ENCODE results near the gene F2RL3.

Gene F2RL3

DNA sequence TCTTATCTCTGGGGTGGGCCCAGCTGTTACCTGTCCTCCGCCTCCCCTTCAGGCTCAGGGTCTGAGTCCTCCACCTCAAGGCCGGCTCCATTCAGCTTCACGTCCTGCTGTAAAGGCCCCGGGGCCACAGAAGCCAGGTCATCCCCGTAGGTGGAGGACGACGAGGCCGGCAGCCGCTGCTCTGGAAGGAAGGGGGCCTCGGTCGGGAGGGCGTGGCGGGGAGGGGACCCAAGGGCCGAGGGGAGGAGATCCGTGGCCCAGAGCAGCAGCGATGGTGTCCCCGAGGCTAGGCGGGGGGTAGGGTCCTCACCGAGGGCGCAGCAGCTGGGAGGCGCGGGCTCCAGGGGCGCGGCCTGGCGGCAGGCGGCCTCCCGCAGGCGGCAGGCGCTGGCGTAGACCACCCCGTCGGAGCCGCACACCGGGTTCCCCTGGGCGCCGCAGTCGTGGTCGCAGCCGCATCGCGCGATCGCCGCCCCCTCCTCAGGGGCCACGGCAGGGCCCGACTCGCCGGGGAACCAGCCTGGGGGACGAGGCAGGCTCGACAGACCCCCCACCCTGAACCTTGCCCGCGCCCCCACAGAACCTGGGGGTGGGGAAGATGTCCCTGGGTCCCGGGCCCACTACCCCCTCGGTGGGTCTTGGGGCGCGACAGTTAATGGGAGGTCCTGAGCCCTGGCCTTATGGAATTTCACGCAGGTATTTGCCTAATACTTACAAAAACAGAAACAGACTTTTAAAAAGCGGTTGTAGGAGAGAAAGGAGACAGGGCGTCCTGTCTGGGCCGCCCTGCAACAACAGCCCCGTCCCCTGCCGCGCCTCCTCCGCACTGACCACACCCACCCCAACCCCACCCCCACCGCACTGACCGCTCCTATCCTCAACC is 7.6 kb downstream of the F2RL3 start:
- TF ChIP-seq CTCF (conservative IDR thresholded peaks at IDR 0.05; ENCODE audit: low read depth), result no peak
- ChIA-PET CTCF (interaction anchor here (0.8 kb wide), 1 partner anchor 12 kb away, joined by 3 read pairs; no protein-coding TSS in a partner anchor), POLR2A (ENCODE audit: low non-redundant PET) (interaction anchor here (0.6 kb wide), 1 partner anchor 46 kb away, joined by 4 read pairs; no protein-coding TSS in a partner anchor)
- peak overlapping the region; percentile 67 for H3K27ac ChIP-seq
- DNase-seq (ENCODE audit: low spot score), result no peak

- ChIA-PET POLR2A (ENCODE audit: low non-redundant PET) (no interaction called here), CTCF (interaction anchor here (0.7 kb wide), 1 partner anchor 272 kb away, joined by 11 read pairs; no protein-coding TSS in a partner anchor)
- TF ChIP-seq CTCF (conservative IDR thresholded peaks at IDR 0.05; ENCODE audit: low read depth), result no peak
- peak overlapping the region; percentile 67 for H3K27ac ChIP-seq
- DNase-seq (ENCODE audit: low spot score), result peak; percentile 99
Observed at GRCh38 chr19:16897029-16897855, 8.4 kb downstream of the F2RL3 start.

DNA sequence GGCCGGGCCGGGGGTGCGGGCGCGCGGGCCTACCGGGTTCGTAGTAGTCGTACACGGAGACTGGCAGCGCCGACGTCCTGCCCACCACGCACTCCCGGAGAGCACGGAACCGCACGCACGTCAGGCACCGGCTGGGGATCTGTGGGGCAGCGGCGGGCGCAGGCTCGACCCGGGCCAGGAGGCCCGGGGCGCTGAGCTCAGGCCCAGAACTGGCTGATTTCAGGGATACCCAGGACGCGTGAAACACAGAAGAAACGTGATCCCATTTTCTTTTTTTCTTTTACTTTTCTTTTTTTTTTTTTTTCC is 9.0 kb downstream of the F2RL3 start:
- ChIA-PET CTCF (interaction anchor here (0.7 kb wide), 1 partner anchor 271 kb away, joined by 11 read pairs; no protein-coding TSS in a partner anchor), POLR2A (ENCODE audit: low non-redundant PET) (interaction anchor here (0.6 kb wide), 1 partner anchor 197 kb away, joined by 3 read pairs; no protein-coding TSS in a partner anchor)
- no peak for DNase-seq (ENCODE audit: low spot score)
- peak overlapping the region; percentile 63 for H3K27ac ChIP-seq
- TF ChIP-seq CTCF (conservative IDR thresholded peaks at IDR 0.05; ENCODE audit: low read depth), result no peak

GRCh38 chr19:16898361-16899015 is 9.7 kb downstream of the F2RL3 start:
- no peak for DNase-seq (ENCODE audit: low spot score)
- no peak overlapping the region for H3K27ac ChIP-seq
- CTCF ChIA-PET, result no interaction called here
- no peak for TF ChIP-seq CTCF (conservative IDR thresholded peaks at IDR 0.05; ENCODE audit: low read depth)
- POLR2A ChIA-PET (ENCODE audit: low non-redundant PET), result interaction anchor here (0.6 kb wide), 1 partner anchor 198 kb away, joined by 3 read pairs; no protein-coding TSS in a partner anchor

- CTCF ChIA-PET, result interaction anchor here (0.6 to 1.2 kb wide), 7 partner anchors 9 to 731 kb away, joined by 3 to 4 read pairs (median 3); no protein-coding TSS in a partner anchor
- TF ChIP-seq CTCF (conservative IDR thresholded peaks at IDR 0.05; ENCODE audit: low read depth), result no peak; the same call in 1 of the 2 replicates
- no peak for DNase-seq (ENCODE audit: low spot score)
- no peak overlapping the region for H3K27ac ChIP-seq
- POLR2A ChIA-PET (ENCODE audit: low non-redundant PET), result no interaction called here
Observed at GRCh38 chr19:16899566-16900075, 10.8 kb downstream of the F2RL3 start.

Data from RWPE1 (cell line).